CD4-positive, alpha-beta memory T cell (primary cell): Measurements from ENCODE around the gene ZNF48. TPM values are rescaled to one million over a fixed set of nuclear protein-coding genes. Genes with fewer than 3 reads are reported as not detected.

Source experiments
- CTCF ChIA-PET: fragments of 350-600 bp; sonication (Branson Sonifier 250); formaldehyde crosslinking; loops from one replicate; lab custom pipeline; 2021; ENCODE audit warnings: inconsistent platforms; ENCODE audit not compliant: partially characterized antibody; lab: Charles Lee
- POLR2A ChIA-PET: fragments of 350-600 bp; sonication (Branson Sonifier 250); formaldehyde crosslinking; loops from one replicate; lab custom pipeline; 2021; ENCODE audit not compliant: partially characterized antibody; lab: Charles Lee
- DNase-seq, 5 donors: peaks; one replicate each; pipeline versions ENCODE4 v3.0.0 to v3.0.0-alpha.2; 2020 to 2022; ENCODE audit warnings: mixed read lengths in 1 of 5
- H3K27ac ChIP-seq: one replicate; pipeline ENCODE4 v1.7.0; 2013; ENCODE audit warnings: low read depth, low read length
- H3K27me3 ChIP-seq: 2 replicates; pipeline ENCODE4 v1.7.0; 2013; ENCODE audit warnings: mild to moderate bottlenecking, low read length, moderate library complexity; ENCODE audit not compliant: insufficient read depth
- H3K36me3 ChIP-seq: 2 replicates; pipeline ENCODE4 v1.7.0; 2013; ENCODE audit warnings: mild to moderate bottlenecking, low read length, moderate library complexity; ENCODE audit not compliant: insufficient read depth
- H3K4me1 ChIP-seq: 2 replicates; pipeline ENCODE4 v1.7.0; 2013; ENCODE audit warnings: mild to moderate bottlenecking, low read length, moderate library complexity; ENCODE audit not compliant: insufficient read depth
- H3K4me3 ChIP-seq, 2 donors: one replicate each; pipeline ENCODE4 v1.7.0; 2013; ENCODE audit warnings: low read length in 2 of 2, mild to moderate bottlenecking in 1 of 2
- H3K9me3 ChIP-seq, 2 donors: one replicate each; pipeline ENCODE4 v1.7.0; 2013; ENCODE audit warnings: low read length in 2 of 2, control low read depth in 1 of 2; ENCODE audit not compliant: control insufficient read depth in 1 of 2
- H3K27ac Mint-ChIP-seq, 7 donors: one replicate each; pipeline ENCODE4 v1.8.0; 2020 to 2021; ENCODE audit warnings: mixed read lengths in 7 of 7, mild to moderate bottlenecking in 6 of 7, inconsistent platforms in 3 of 7, moderate library complexity in 3 of 7
- H3K27me3 Mint-ChIP-seq, 2 donors: one replicate each; pipeline ENCODE4 v1.8.0; 2020 to 2021; ENCODE audit warnings: mixed read lengths in 2 of 2
- H3K36me3 Mint-ChIP-seq, 2 donors: one replicate each; pipeline ENCODE4 v1.8.0; 2020 to 2021; ENCODE audit warnings: mixed read lengths in 2 of 2, inconsistent platforms in 1 of 2, mild to moderate bottlenecking in 1 of 2
- H3K4me1 Mint-ChIP-seq, 4 donors: one replicate each; pipeline ENCODE4 v1.8.0; 2020 to 2021; ENCODE audit warnings: mixed read lengths in 4 of 4, mild to moderate bottlenecking in 1 of 4
- H3K4me3 Mint-ChIP-seq, 8 donors: one replicate each; pipeline ENCODE4 v1.8.0; 2020 to 2021; ENCODE audit warnings: mixed read lengths in 8 of 8, mild to moderate bottlenecking in 7 of 8, moderate library complexity in 6 of 8, inconsistent platforms in 3 of 8
- H3K9me3 Mint-ChIP-seq, 8 donors: one replicate each; pipeline ENCODE4 v1.8.0; 2020 to 2021; ENCODE audit warnings: mixed read lengths in 8 of 8, mild to moderate bottlenecking in 5 of 8, inconsistent platforms in 3 of 8, moderate library complexity in 1 of 8
- intact Hi-C: fragments of 100-400 bp; cut with micrococcal nuclease; formaldehyde crosslinking; loops from one replicate; pipeline ENCODE4 v1.15.1; 2023
- polyA plus RNA-seq, 2 donors: library from polyadenylated mRNA; unstranded; fragments of 300-500 nt; fragmentation: Illumina TruSeq; gene quantifications; one replicate each; pipeline ENCODE4 v1.2.3, GENCODE V29; 2021
- total RNA-seq, 2 experiments: library from RNA; stranded (reverse); gene quantifications; one replicate each; pipeline ENCODE4 v1.2.3, GENCODE V29; 2021

The ZNF48 gene
- total and polyA plus RNA-seq, 4 experiments from 2014 or later: 5.5 to 16.7 (median 13.2) TPM

DNA sequence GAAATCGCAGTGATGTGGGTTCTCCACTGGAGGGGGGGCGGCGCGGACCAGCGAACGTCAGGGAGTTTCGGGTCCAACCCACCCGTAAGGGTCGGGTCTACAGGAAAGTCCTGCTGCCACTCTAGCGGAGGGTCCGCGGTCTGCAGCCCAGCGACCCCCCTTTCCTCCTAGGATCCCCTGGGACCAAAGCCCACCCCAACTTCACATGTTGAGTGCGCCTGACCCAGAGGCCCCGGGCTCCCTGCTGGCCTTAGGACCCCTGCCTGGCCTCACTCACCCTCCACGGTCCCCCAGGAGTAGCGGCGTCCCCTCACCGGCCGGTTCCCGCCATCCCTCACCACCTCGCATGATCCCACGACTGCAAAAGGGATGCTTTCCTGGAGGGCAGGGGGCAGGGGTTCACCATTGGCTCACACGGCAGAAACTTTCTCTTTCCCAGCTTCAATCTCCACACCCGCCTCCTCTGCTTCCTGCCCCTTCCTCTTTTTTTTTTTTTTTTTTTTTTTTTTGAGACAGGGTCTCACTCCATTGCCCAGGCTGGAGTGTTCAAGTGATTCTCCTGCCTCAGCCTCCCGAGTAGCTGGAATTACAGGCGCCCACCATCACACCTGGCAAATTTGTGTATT, 15.9 kb upstream of the ZNF48 start:
- H3K27ac Mint-ChIP-seq: peak overlapping the region; percentile 97 to 100 (median 100)
- Histone ChIP-seq H3K27me3 (no peaks in the 10 kb centered on the region), H3K9me3 (no peaks in the 10 kb centered on the region), H3K36me3 (peaks cover 6% of the 10 kb centered on the region), H3K27ac (peak overlapping the region; percentile 96), H3K4me3 (peak overlapping the region; percentile 61 to 84), H3K4me1 (peaks cover 77% of the 10 kb centered on the region)
- ChIA-PET POLR2A (interaction anchor here (1.1 to 11.2 kb wide), 8 partner anchors 11 to 314 kb away, joined by 3 to 540 read pairs (median 24); partner anchors contain the start of genes ALDOA, CD2BP2, FBRS and MYL11), CTCF (interaction anchor here (0.7 to 1.3 kb wide), 3 partner anchors 9 to 30 kb away, joined by 3 read pairs; no protein-coding TSS in a partner anchor)
- peaks cover 35 to 78% (median 52%) of the 10 kb centered on the region in 4 donors for H3K4me1 Mint-ChIP-seq
- DNase-seq: peak in 1 of 5 donors; percentile 46
- peaks cover 0 to 5% (median 0%) of the 10 kb centered on the region in 8 donors for H3K9me3 Mint-ChIP-seq
- H3K4me3 Mint-ChIP-seq: peak overlapping the region; percentile 91 to 100 (median 96)
- peaks cover 12 to 29% of the 10 kb centered on the region in 2 donors for H3K36me3 Mint-ChIP-seq
- no peaks in the 10 kb centered on the region for H3K27me3 Mint-ChIP-seq
- intact Hi-C loops: loop anchor here (2.0 to 5.0 kb wide), 5 partner anchors 16 to 572 kb away; partner anchors contain the start of genes ALDOA, CD2BP2, MAZ and ZNF48

DNA sequence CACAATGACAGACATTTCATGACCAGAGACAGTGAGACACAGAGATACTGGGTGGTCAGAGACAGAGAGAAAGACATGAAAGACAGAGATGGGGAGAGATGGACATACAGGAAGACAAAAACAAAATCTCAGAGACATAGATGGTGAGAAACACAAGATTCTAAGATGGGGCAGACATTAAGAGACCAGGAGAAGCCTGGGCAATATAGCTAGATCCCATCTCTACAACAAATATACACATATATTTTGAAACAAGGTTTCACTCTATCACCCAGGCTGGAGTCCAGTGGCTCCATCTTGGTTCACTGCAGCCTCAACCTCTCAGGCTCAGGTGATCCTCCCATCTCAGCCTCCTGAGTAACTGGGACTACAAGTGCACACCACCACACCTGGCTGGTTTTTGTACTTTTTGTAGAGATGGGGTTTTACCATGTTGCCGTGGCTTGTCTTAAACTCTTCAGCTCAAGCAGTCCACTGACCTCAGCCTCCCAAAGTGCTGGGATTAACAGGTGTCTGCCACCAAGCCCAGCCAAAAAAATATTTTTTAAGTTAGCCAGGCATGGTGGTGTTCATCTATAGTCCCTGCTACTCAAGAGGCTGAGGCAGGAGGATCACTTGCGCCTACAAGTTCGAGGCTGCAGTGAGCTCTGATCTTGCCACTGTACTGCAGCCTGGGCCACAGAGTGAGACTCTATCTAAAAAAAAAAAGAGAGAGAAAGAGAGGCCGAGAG, 15.0 kb upstream of the ZNF48 start:
- Histone ChIP-seq H3K27me3 (no peaks in the 10 kb centered on the region), H3K4me1 (peaks cover 81% of the 10 kb centered on the region), H3K27ac (peak overlapping the region; percentile 96), H3K9me3 (no peaks in the 10 kb centered on the region), H3K4me3 (no peak overlapping the region), H3K36me3 (peaks cover 6% of the 10 kb centered on the region)
- Mint-ChIP-seq H3K27ac (peak overlapping the region; percentile 97 to 100 (median 100)), H3K9me3 (peaks cover 0 to 5% (median 0%) of the 10 kb centered on the region in 8 donors), H3K4me3 (peak overlapping the region; percentile 83 to 97 (median 91)), H3K27me3 (no peaks in the 10 kb centered on the region), H3K4me1 (peaks cover 35 to 82% (median 52%) of the 10 kb centered on the region in 4 donors), H3K36me3 (peaks cover 12 to 29% of the 10 kb centered on the region in 2 donors)
- DNase-seq: no peak
- POLR2A ChIA-PET: interaction anchor here (1.9 to 11.2 kb wide), 5 partner anchors 12 to 315 kb away, joined by 7 to 540 read pairs (median 52); partner anchors contain the start of genes ALDOA, CD2BP2, MYL11 and TBC1D10B
- CTCF ChIA-PET: interaction anchor here (0.7 to 1.3 kb wide), 3 partner anchors 10 to 29 kb away, joined by 3 read pairs; no protein-coding TSS in a partner anchor
- intact Hi-C loops: no loop called here

DNA sequence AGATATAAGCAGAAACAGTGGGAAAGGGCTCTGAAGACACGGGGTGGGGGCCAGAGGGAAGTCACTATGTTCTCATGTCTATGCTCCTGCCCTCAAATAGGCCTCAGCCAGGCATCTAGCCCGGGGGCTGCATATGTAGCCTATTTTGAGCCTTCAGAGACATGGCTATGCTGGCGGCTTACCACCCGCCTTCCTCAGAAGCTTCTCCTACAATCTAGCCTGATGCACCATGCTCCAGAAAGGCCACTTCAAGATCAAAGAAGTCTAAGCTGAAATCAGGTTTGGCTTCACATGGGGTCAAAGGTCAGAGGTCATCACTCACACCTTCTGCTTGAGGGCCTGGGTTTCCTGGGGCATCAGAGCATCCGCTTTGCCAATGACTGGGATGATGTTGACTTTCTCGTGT, 14.4 kb upstream of the ZNF48 start:
- H3K4me1 Mint-ChIP-seq: peaks cover 35 to 81% (median 53%) of the 10 kb centered on the region in 4 donors
- H3K9me3 Mint-ChIP-seq: peaks cover 0 to 5% (median 0%) of the 10 kb centered on the region in 8 donors
- no peak for DNase-seq
- no peaks in the 10 kb centered on the region for H3K9me3 ChIP-seq
- H3K36me3 Mint-ChIP-seq: peaks cover 12 to 29% of the 10 kb centered on the region in 2 donors
- peak overlapping the region; percentile 86 to 88 for H3K4me3 ChIP-seq
- H3K4me1 ChIP-seq: peaks cover 76% of the 10 kb centered on the region
- H3K36me3 ChIP-seq: peaks cover 6% of the 10 kb centered on the region
- ChIA-PET POLR2A (interaction anchor here (4.0 to 11.2 kb wide), 4 partner anchors 12 to 37 kb away, joined by 47 to 540 read pairs (median 138); partner anchors contain the start of genes CD2BP2, MYL11, TBC1D10B and ZNF48), CTCF (no interaction called here)
- H3K27me3 ChIP-seq: no peaks in the 10 kb centered on the region
- H3K27ac ChIP-seq: peak overlapping the region; percentile 86
- intact Hi-C loops: no loop called here
- peak overlapping the region; percentile 82 to 97 (median 91) for H3K4me3 Mint-ChIP-seq
- peak overlapping the region; percentile 97 to 100 (median 100) for H3K27ac Mint-ChIP-seq
- no peaks in the 10 kb centered on the region for H3K27me3 Mint-ChIP-seq

DNA sequence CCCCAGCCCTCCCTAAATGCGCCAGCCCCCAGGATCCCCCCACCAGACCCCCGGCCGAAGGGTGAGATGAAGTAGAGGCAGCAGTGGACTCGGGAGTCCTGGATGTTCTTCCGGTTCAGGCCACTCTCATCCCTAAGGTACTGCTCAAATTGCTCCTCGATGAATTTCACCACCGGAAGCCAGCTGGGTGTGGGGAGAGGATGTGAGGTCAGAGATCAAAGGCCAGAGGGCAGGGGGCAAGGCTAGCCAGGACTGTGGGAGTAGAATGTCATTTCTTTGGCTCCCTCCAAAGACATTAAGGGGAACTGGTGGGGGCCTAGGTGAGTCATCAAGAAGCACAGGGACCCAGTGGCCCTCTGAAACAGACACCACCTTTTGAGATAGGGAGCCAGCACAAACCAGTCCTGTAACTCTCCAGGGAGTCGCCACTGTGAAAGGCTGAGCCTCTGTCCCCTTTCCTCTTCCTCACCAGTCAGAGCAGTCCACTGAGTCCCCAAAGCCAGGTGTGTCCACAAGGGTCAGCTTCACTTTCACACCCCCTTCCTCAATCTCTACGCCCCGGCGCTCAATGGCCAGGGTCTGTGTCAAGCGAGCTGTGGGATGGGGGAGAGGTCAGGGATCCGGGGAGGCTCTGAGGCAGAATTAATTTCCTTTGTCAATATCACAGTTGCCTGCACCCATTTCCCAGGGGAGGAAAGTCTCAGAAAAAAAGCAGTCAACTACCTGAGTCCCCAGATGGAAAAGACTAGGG, 13.8 kb upstream of the ZNF48 start:
- peak overlapping the region; percentile 82 to 97 (median 91) for H3K4me3 Mint-ChIP-seq
- peaks cover 35 to 79% (median 53%) of the 10 kb centered on the region in 4 donors for H3K4me1 Mint-ChIP-seq
- H3K4me1 ChIP-seq: peaks cover 70% of the 10 kb centered on the region
- ChIA-PET CTCF (interaction anchor here (2.3 to 3.6 kb wide), 3 partner anchors 10 to 30 kb away, joined by 5 to 33 read pairs (median 24); partner anchors contain the start of genes TBC1D10B and ZNF48), POLR2A (interaction anchor here (1.3 to 11.2 kb wide), 10 partner anchors 13 to 277 kb away, joined by 4 to 540 read pairs (median 18); partner anchors contain the start of genes CD2BP2, CORO1A, DCTPP1 and FBRS)
- H3K27me3 Mint-ChIP-seq: no peaks in the 10 kb centered on the region
- H3K27ac Mint-ChIP-seq: peak overlapping the region; percentile 97 to 100 (median 100)
- H3K27me3 ChIP-seq: no peaks in the 10 kb centered on the region
- peaks cover 6% of the 10 kb centered on the region for H3K36me3 ChIP-seq
- H3K4me3 ChIP-seq: peak overlapping the region; percentile 86 to 88
- intact Hi-C loops: loop anchor here (1.0 kb wide), 2 partner anchors 14 to 28 kb away; partner anchors contain the start of gene ZNF48
- H3K9me3 ChIP-seq: no peaks in the 10 kb centered on the region
- peak overlapping the region; percentile 86 for H3K27ac ChIP-seq
- peaks cover 12 to 29% of the 10 kb centered on the region in 2 donors for H3K36me3 Mint-ChIP-seq
- peaks cover 0 to 5% (median 0%) of the 10 kb centered on the region in 8 donors for H3K9me3 Mint-ChIP-seq
- peak in 1 of 5 donors; percentile 70 for DNase-seq

DNA sequence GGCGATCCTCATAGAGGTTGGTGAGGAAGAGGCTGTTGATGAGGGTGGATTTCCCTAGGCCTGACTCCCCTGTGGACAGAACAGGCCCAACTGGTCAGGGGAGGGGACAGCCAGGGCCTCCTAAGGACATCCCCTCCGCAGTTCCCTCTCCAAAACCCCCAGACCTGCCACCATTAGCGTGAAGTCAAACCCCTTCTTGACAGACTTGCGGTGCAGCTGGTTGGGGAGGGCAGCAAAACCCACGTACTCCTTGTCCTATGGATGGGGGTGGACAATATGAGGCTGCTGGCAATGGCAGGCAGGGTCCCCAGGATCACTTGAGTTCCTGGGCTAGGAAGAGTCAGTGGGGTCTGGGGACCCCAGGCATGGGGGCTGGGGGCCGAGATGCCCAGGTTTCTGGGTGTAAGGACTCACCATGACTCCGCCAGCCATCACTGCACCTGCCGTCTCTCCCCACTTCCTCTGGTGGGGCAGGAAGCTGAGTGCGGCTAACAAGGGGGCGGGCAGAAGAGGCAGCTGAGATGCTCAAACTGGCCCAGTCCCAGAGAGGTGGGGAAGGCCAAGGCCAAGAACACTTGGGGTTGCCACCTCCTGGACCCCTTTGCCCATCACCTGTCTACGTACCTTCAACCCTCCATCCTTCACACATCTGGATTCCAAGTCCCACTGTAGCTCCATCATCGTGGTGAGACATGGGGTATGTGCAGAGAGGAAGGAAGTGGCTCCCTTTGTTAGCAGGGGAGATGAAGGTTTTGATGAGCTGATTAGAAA, 12.9 kb upstream of the ZNF48 start, which contains the start of gene SEPTIN1:
SEPTIN1 (minus strand) TSS at position 451 of the 771 bp plus-strand sequence; CDS start at position 432, 19 bp downstream.
- POLR2A ChIA-PET: interaction anchor here (0.7 to 11.2 kb wide), 23 partner anchors 14 to 566 kb away, joined by 3 to 540 read pairs (median 5); partner anchors contain the start of genes ALDOA, CD2BP2, CORO1A and DCTPP1
- no peaks in the 10 kb centered on the region for H3K27me3 Mint-ChIP-seq
- peak within 1 kb of the TSS; percentile 86 for H3K27ac ChIP-seq

More for the DNA sequence above, 12.9 kb upstream of the ZNF48 start, which contains the start of gene SEPTIN1:
- Mint-ChIP-seq H3K4me1 (peaks cover 33 to 71% (median 50%) of the 10 kb centered on the region in 4 donors), H3K27ac (peak within 1 kb of the TSS; percentile 97 to 100 (median 100)), H3K36me3 (peaks cover 12 to 29% of the 10 kb centered on the region in 2 donors), H3K9me3 (peaks cover 0 to 5% (median 0%) of the 10 kb centered on the region in 8 donors), H3K4me3 (peak within 1 kb of the TSS; percentile 82 to 97 (median 91))
- peak; percentile 78 to 89 (median 82) for DNase-seq
- CTCF ChIA-PET: interaction anchor here (0.7 to 3.6 kb wide), 12 partner anchors 9 to 290 kb away, joined by 3 to 33 read pairs (median 4); partner anchors contain the start of genes TBC1D10B, TBX6 and ZNF48
- H3K36me3 ChIP-seq: peaks cover 6% of the 10 kb centered on the region
- H3K9me3 ChIP-seq: no peaks in the 10 kb centered on the region
- intact Hi-C loops: loop anchor here (1.0 kb wide), 2 partner anchors 13 to 27 kb away; partner anchors contain the start of gene ZNF48
- no peaks in the 10 kb centered on the region for H3K27me3 ChIP-seq
- H3K4me1 ChIP-seq: peaks cover 61% of the 10 kb centered on the region
- H3K4me3 ChIP-seq: peak within 1 kb of the TSS; percentile 86 to 88
